ENCODE measurements around the gene VAX1.

DNA sequence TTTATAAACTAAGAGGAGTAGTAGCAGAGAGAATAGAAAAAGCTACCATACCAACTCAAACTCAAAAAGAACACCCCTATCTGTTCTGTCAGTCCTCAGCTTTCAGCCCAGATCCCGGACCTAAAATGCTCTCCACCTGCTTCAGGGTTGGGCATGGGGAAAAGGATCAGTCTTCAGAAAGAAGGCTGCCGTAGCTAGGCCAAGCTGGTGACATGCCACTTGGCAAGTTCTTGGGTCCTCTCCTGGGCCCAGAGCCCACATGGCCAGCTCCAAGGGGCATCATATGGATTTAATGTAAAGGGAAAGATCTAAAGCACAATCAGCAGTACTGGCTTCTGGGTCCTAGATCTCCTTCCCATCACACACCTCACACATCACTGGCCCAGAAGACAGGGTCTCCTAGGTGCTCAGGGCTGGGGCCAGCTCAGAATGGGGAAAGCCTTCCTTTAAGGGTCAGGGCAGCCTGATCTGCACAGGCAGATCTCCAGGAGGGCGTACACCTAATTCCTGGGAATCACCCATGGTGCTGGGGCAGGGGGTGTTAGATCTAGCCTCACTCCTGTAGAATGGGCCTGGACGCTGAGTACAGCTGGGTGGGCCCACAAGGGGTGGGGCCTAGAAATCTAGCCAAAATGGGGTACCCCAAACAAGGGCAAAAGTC is 2.5 kb downstream of the VAX1 start:
- TF ChIP-seq EZH2 (IDR thresholded peaks at IDR 0.05) (no peak), POLR2AphosphoS5 (IDR thresholded peaks at IDR 0.05; ENCODE audit: borderline replicate concordance, low read depth, low read length) (no peak)
